GM23338 (cell line): ENCODE measurements around the gene TWF2. TPM values are rescaled to one million over a fixed set of nuclear protein-coding genes. Genes with fewer than 3 reads are reported as not detected.

ENCODE experiments used
- ATAC-seq: fragments of 200-7000 bp; cut with Tn5 transposase; 3 replicates; pipeline ENCODE4 v1.9.1; 2020
- DNase-seq: peaks from one replicate; pipeline ENCODE4 v3.0.0-alpha.2; 2015; ENCODE audit warnings: low spot score
- H2AFZ ChIP-seq: fragments of 200-600 bp; sonication (generic); 2 replicates; pipeline ENCODE4 v1.8.0; 2016; ENCODE audit warnings: antibody characterized with exemption, mild to moderate bottlenecking, moderate library complexity
- H3F3A ChIP-seq: fragments of 200-600 bp; sonication (generic); replicated peaks from 2 replicates; pipeline ENCODE4 v1.8.0; 2017; ENCODE audit warnings: antibody characterized with exemption, mixed run types, low read depth
- H3K27ac ChIP-seq: fragments of 200-600 bp; sonication (generic); 2 replicates; pipeline ENCODE4 v1.6.1; 2016; ENCODE audit warnings: low read depth
- H3K27me3 ChIP-seq: fragments of 200-600 bp; sonication (generic); 2 replicates; pipeline ENCODE4 v1.8.0; 2016; ENCODE audit warnings: mild to moderate bottlenecking, mixed run types, moderate library complexity; ENCODE audit not compliant: insufficient read depth
- H3K36me3 ChIP-seq: fragments of 200-600 bp; sonication (generic); 2 replicates; pipeline ENCODE4 v1.8.0; 2016; ENCODE audit warnings: mild to moderate bottlenecking; ENCODE audit not compliant: insufficient read depth
- H3K4me1 ChIP-seq: fragments of 200-600 bp; sonication (generic); 2 replicates; pipeline ENCODE4 v1.8.0; 2016; ENCODE audit warnings: mild to moderate bottlenecking, moderate library complexity; ENCODE audit not compliant: insufficient read depth
- H3K4me2 ChIP-seq: fragments of 200-600 bp; sonication (generic); 2 replicates; pipeline ENCODE4 v1.7.1; 2017; ENCODE audit warnings: mixed run types
- H3K4me3 ChIP-seq: fragments of 200-600 bp; sonication (generic); 2 replicates; pipeline ENCODE4 v1.6.1; 2016; ENCODE audit warnings: mixed run types
- H3K79me2 ChIP-seq: fragments of 200-600 bp; sonication (generic); replicated peaks from 2 replicates; pipeline ENCODE4 v1.8.0; 2017; ENCODE audit warnings: mild to moderate bottlenecking; ENCODE audit not compliant: insufficient read depth
- H3K9me2 ChIP-seq: fragments of 200-600 bp; sonication (generic); 2 replicates; pipeline ENCODE4 v1.8.0; 2017; ENCODE audit not compliant: insufficient read depth
- H4K20me1 ChIP-seq: fragments of 200-600 bp; sonication (generic); replicated peaks from 2 replicates; pipeline ENCODE4 v1.8.0; 2017; ENCODE audit warnings: mild to moderate bottlenecking; ENCODE audit not compliant: insufficient read depth
- H3K27ac Mint-ChIP-seq: 2 replicates; pipeline ENCODE4 v1.8.0; 2020; ENCODE audit warnings: inconsistent platforms, mild to moderate bottlenecking, moderate library complexity, mixed read lengths
- H3K27me3 Mint-ChIP-seq: 3 replicates; pipeline ENCODE4 v1.8.0; 2022; ENCODE audit warnings: low read depth, mild to moderate bottlenecking, moderate library complexity, mixed read lengths, inconsistent platforms; ENCODE audit not compliant: insufficient read depth, poor library complexity
- H3K36me3 Mint-ChIP-seq: 3 replicates; pipeline ENCODE4 v1.8.0; 2021; ENCODE audit warnings: low read depth, mild to moderate bottlenecking, inconsistent platforms, moderate library complexity, mixed read lengths
- H3K4me1 Mint-ChIP-seq: 3 replicates; pipeline ENCODE4 v1.8.0; 2020; ENCODE audit warnings: mild to moderate bottlenecking, inconsistent platforms, mixed read lengths
- H3K4me3 Mint-ChIP-seq: 3 replicates; pipeline ENCODE4 v1.8.0; 2021; ENCODE audit warnings: moderate library complexity, mild to moderate bottlenecking, inconsistent platforms, mixed read lengths
- H3K9me3 Mint-ChIP-seq: 3 replicates; pipeline ENCODE4 v1.8.0; 2020; ENCODE audit warnings: moderate library complexity, mild to moderate bottlenecking, inconsistent platforms, mixed read lengths
- CREB1 ChIP-seq: fragments of 250-450 bp; sonication (Bioruptor Pico); IDR thresholded peaks from 2 replicates; pipeline ENCODE4 v1.5.0; 2020; ENCODE audit warnings: low read depth, mild to moderate bottlenecking, moderate library complexity
- CTCF ChIP-seq, 2 experiments: fragments of 200-600 bp in 1 of 2; sonication (generic) in 1 of 2; conservative IDR thresholded peaks; 2 replicates each; pipeline versions ENCODE4 v1.5.1 to v1.6.1; 2016 to 2017; ENCODE audit warnings: antibody characterized with exemption in 2 of 2, low read depth in 2 of 2, mild to moderate bottlenecking in 2 of 2, moderate library complexity in 1 of 2
- EZH2 ChIP-seq: fragments of 200-600 bp; sonication (generic); IDR thresholded peaks from one replicate; pipeline ENCODE4 v1.8.0; 2017; ENCODE audit warnings: antibody characterized with exemption, mild to moderate bottlenecking, low read depth; ENCODE audit not compliant: unreplicated experiment
- EZH2phosphoT487 ChIP-seq: fragments of 200-600 bp; sonication (generic); IDR thresholded peaks from one replicate; pipeline ENCODE4 v1.8.1; 2018; ENCODE audit warnings: antibody characterized with exemption; ENCODE audit not compliant: unreplicated experiment
- JUNB ChIP-seq: IDR thresholded peaks from one replicate; pipeline ENCODE4 v1.6.1; 2016; ENCODE audit warnings: antibody characterized with exemption; ENCODE audit not compliant: unreplicated experiment
- NANOG ChIP-seq: IDR thresholded peaks from 2 replicates; pipeline ENCODE4 v1.6.1; 2016; ENCODE audit warnings: antibody characterized with exemption, borderline replicate concordance
- POLR2AphosphoS5 ChIP-seq: IDR thresholded peaks from 2 replicates; pipeline ENCODE4 v1.6.1; 2016; ENCODE audit warnings: antibody characterized with exemption, low read depth
- REST ChIP-seq: IDR thresholded peaks from one replicate; pipeline ENCODE4 v1.6.1; 2018; ENCODE audit warnings: antibody characterized with exemption; ENCODE audit not compliant: unreplicated experiment
- STAT1 ChIP-seq: IDR thresholded peaks from one replicate; pipeline ENCODE4 v1.6.1; 2016; ENCODE audit warnings: antibody characterized with exemption; ENCODE audit not compliant: unreplicated experiment
- ZNF331 ChIP-seq: fragments of 250-450 bp; sonication (Bioruptor Pico); IDR thresholded peaks from 2 replicates; pipeline ENCODE4 v1.5.0; 2020; ENCODE audit warnings: low read depth, mild to moderate bottlenecking, moderate library complexity
- ZNF462 ChIP-seq: fragments of 250-450 bp; sonication (Bioruptor Pico); IDR thresholded peaks from 2 replicates; pipeline ENCODE4 v1.5.0; 2020; ENCODE audit warnings: mild to moderate bottlenecking, moderate library complexity
- polyA plus RNA-seq: library from polyadenylated mRNA; unstranded; fragments of >200 nt; fragmentation: Nextera tagmentation; extraction: Ambion mirVana; gene quantifications from 2 replicates; pipeline ENCODE4 v1.2.1, GENCODE V29; 2016
- total RNA-seq: library from RNA; depleted of rRNA; stranded (reverse); fragments of >200 nt; shearing (Covaris generic); gene quantifications from 2 replicates; pipeline ENCODE4 v1.2.3, GENCODE V29; 2014

TWF2 gene
- total and polyA plus RNA-seq, 2 experiments from 2014 or later = 38.9 to 120 TPM

- Mint-ChIP-seq H3K9me3 (no peaks in the 10 kb centered on the region), H3K27me3 (peaks cover 3% of the 10 kb centered on the region), H3K27ac (no peak overlapping the region), H3K4me3 (no peak overlapping the region), H3K36me3 (peaks cover 89% of the 10 kb centered on the region), H3K4me1 (no peaks in the 10 kb centered on the region)
- Histone ChIP-seq H2AFZ (no peak overlapping the region), H3K36me3 (peaks cover 68% of the 10 kb centered on the region), H3K27me3 (no peaks in the 10 kb centered on the region), H3K27ac (no peak overlapping the region), H3K79me2 (0 out of 2 replicates have a peak, but pooled peaks cover 12% of the 10 kb centered on the region), H3K4me2 (no peak overlapping the region), H3K4me3 (no peak overlapping the region), H4K20me1 (peaks cover 35% of the 10 kb centered on the region), H3K9me2 (no peaks in the 10 kb centered on the region), H3F3A (peaks cover 18% of the 10 kb centered on the region), H3K4me1 (no peaks in the 10 kb centered on the region)
- no peak for TF ChIP-seq JUNB
- no peak for ATAC-seq
- no peak for DNase-seq
Measured at GRCh38 chr3:52256159-52256558, 17.2 kb upstream of the TWF2 start.

GRCh38 chr3:52254608-52255007 lies 15.7 kb upstream of the TWF2 start:
- Mint-ChIP-seq H3K36me3 (peaks cover 74% of the 10 kb centered on the region), H3K9me3 (no peaks in the 10 kb centered on the region), H3K27me3 (peaks cover 2% of the 10 kb centered on the region), H3K27ac (no peak overlapping the region), H3K4me1 (no peaks in the 10 kb centered on the region), H3K4me3 (no peak overlapping the region)
- ATAC-seq = no peak
- Histone ChIP-seq H3K4me1 (no peaks in the 10 kb centered on the region), H2AFZ (no peak overlapping the region), H4K20me1 (peaks cover 26% of the 10 kb centered on the region), H3K27me3 (no peaks in the 10 kb centered on the region), H3K79me2 (0 out of 2 replicates have a peak, but pooled peaks cover 8% of the 10 kb centered on the region), H3K4me3 (no peak overlapping the region), H3K36me3 (peaks cover 52% of the 10 kb centered on the region), H3K27ac (no peak overlapping the region), H3K4me2 (no peak overlapping the region), H3K9me2 (no peaks in the 10 kb centered on the region), H3F3A (peaks cover 16% of the 10 kb centered on the region)
- DNase-seq = no peak
- no peak for TF ChIP-seq POLR2AphosphoS5
- TF ChIP-seq CTCF (conservative IDR thresholded peaks at IDR 0.05; ENCODE audit: low read depth in 2 of 2) = no peak
- no peak for TF ChIP-seq NANOG
- TF ChIP-seq EZH2phosphoT487 = no peak
- no peak for TF ChIP-seq STAT1
- no peak for TF ChIP-seq EZH2
- TF ChIP-seq JUNB = no peak
- TF ChIP-seq ZNF331 = no peak
- no peak for TF ChIP-seq CREB1 (CRISPR knock-in tag)
- TF ChIP-seq REST = no peak
- TF ChIP-seq ZNF462 (CRISPR knock-in tag) = no peak
